OCI-LY1 (cell line): ENCODE data around the gene ASB10.

ENCODE experiments used
- EZH2 ChIP-seq: fragments of 200-600 bp; sonication (generic), shearing (Covaris generic); IDR thresholded peaks from 2 replicates; pipeline ENCODE4 v1.8.0; 2017; ENCODE audit warnings: borderline replicate concordance, mixed run types, mild to moderate bottlenecking, antibody characterized with exemption, low read length, moderate library complexity, mixed read lengths
- TF ChIP-seq, protein P1 (sequence below): fragments of 200-600 bp; sonication (generic), shearing (Covaris generic); IDR thresholded peaks from 2 replicates; pipeline ENCODE4 v1.5.1; 2017; ENCODE audit warnings: mild to moderate bottlenecking, antibody characterized with exemption, low read length, moderate library complexity, mixed read lengths

- TF ChIP-seq, protein P1, sequence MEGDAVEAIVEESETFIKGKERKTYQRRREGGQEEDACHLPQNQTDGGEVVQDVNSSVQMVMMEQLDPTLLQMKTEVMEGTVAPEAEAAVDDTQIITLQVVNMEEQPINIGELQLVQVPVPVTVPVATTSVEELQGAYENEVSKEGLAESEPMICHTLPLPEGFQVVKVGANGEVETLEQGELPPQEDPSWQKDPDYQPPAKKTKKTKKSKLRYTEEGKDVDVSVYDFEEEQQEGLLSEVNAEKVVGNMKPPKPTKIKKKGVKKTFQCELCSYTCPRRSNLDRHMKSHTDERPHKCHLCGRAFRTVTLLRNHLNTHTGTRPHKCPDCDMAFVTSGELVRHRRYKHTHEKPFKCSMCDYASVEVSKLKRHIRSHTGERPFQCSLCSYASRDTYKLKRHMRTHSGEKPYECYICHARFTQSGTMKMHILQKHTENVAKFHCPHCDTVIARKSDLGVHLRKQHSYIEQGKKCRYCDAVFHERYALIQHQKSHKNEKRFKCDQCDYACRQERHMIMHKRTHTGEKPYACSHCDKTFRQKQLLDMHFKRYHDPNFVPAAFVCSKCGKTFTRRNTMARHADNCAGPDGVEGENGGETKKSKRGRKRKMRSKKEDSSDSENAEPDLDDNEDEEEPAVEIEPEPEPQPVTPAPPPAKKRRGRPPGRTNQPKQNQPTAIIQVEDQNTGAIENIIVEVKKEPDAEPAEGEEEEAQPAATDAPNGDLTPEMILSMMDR, result no peak
- TF ChIP-seq EZH2, result no peak
Observed at GRCh38 chr7:151134743-151135524, 52.1 kb downstream of the ASB10 start.
